Measurements from ENCODE around the gene NFKBIA.

DNA sequence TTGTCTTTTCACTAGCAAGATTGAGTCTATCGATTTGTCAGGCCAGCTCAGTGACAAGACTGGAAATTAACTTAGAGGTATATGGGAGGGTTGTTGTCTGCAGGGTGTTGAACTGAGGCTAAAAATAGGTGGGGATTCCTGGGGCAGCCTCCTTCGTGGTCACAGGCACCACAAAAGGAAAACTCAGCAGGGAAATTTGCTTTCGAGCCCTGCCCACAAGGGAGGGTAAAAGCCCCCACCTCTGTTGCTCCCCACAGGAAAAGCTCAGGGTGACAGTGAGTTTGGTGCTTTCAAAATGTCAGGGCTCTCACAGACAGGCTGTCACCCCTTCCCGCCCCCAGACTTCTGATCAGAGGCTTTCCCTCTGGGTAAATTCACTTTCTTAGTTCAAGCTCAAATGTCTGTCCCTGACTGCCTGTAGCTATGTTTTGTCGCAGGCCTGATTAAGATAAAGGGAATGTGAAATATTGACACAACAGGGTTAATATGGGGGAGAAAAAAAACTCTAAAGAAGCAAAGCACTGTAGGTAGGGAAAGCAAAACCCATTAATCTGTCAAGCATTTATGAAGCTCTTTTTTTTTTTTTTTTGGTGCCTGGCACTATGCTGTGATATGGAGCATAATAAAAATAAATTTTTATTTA, 11.7 kb upstream of the NFKBIA start:
- TF ChIP-seq, protein P1, sequence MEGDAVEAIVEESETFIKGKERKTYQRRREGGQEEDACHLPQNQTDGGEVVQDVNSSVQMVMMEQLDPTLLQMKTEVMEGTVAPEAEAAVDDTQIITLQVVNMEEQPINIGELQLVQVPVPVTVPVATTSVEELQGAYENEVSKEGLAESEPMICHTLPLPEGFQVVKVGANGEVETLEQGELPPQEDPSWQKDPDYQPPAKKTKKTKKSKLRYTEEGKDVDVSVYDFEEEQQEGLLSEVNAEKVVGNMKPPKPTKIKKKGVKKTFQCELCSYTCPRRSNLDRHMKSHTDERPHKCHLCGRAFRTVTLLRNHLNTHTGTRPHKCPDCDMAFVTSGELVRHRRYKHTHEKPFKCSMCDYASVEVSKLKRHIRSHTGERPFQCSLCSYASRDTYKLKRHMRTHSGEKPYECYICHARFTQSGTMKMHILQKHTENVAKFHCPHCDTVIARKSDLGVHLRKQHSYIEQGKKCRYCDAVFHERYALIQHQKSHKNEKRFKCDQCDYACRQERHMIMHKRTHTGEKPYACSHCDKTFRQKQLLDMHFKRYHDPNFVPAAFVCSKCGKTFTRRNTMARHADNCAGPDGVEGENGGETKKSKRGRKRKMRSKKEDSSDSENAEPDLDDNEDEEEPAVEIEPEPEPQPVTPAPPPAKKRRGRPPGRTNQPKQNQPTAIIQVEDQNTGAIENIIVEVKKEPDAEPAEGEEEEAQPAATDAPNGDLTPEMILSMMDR (IDR thresholded peaks at IDR 0.05; ENCODE audit: low read depth, low read length, poor library complexity, severe bottlenecking) = no peak
- no peak for TF ChIP-seq EZH2phosphoT487 (IDR thresholded peaks at IDR 0.05; ENCODE audit: borderline replicate concordance, low read length)
